Measurements from ENCODE around the gene PXN.

DNA sequence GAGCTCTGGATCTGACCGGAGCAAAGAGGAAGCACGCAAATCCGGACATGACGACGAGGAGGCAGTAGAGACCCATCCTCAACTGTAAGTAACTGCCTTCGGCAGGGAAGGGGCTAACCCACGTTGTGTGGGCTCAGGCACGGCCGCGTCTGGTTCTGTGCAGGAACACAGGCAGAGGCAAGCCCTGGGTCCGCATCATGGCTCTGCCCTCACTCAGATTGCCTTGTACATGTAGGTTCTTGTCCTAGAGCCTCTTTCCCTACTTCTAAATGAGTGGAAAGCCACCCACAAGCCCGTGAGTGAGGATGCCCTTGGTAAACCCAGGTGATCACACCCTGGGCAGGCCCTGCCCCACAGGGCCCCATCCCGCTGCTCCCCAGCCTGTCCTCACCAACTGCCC is 55.7 kb downstream of the PXN start:
- no peak for TF ChIP-seq EZH2 (IDR thresholded peaks at IDR 0.05; ENCODE audit: insufficient read depth, poor library complexity, severe bottlenecking)
- TF ChIP-seq EZH2phosphoT487 (IDR thresholded peaks at IDR 0.05; ENCODE audit: insufficient read depth, low read depth), result no peak

All from GM23248 (cell line).